GM12875 (cell line): ENCODE data around the gene TLCD3B.
A peak's percentile ranks its signal among the peaks of the same experiment; 100 is the strongest.

Experiments used
- H3K4me3 ChIP-seq: one replicate; pipeline ENCODE4 v1.5.1; 2011; ENCODE audit warnings: low read depth, low read length, control low read depth
- CTCF ChIP-seq: IDR thresholded peaks from 2 replicates; pipeline ENCODE4 v1.5.1; 2011; ENCODE audit warnings: low read depth, mild to moderate bottlenecking, control low read depth, inconsistent platforms, low read length, moderate library complexity, borderline replicate concordance; ENCODE audit not compliant: insufficient read depth

TLCD3B gene

GRCh38 chr16:29994600-29995323 lies 36.3 kb downstream of the TLCD3B start:
- TF ChIP-seq CTCF: no peak

GRCh38 chr16:29993903-29994599 lies 37.0 kb downstream of the TLCD3B start:
- TF ChIP-seq CTCF: no peak
- no peak overlapping the region for H3K4me3 ChIP-seq

More at GRCh38 chr16:29994600-29995323, 36.3 kb downstream of the TLCD3B start:
- peak overlapping the region; percentile 67 for H3K4me3 ChIP-seq

- no peak overlapping the region for H3K4me3 ChIP-seq
- TF ChIP-seq CTCF: no peak
These were observed 37.7 kb downstream of the TLCD3B start for GRCh38 chr16:29993191-29993902.

GRCh38 chr16:29992344-29992967 lies 38.6 kb downstream of the TLCD3B start:
- no peak for TF ChIP-seq CTCF
- H3K4me3 ChIP-seq: no peak overlapping the region

- TF ChIP-seq CTCF: no peak
- no peak overlapping the region for H3K4me3 ChIP-seq
These were observed 39.5 kb downstream of the TLCD3B start for GRCh38 chr16:29991571-29991904.

GRCh38 chr16:29990883-29991570 lies 40.0 kb downstream of the TLCD3B start:
- no peak for TF ChIP-seq CTCF
- no peak overlapping the region for H3K4me3 ChIP-seq
